Liver (tissue), 9 donors: Measurements from ENCODE around the gene SFXN3. TPM values are rescaled to one million over a fixed set of nuclear protein-coding genes. Genes with fewer than 3 reads are reported as not detected.

Source experiments
- DNase-seq: peaks from one replicate; pipeline ENCODE4 v3.0.0-alpha.2; 2017; ENCODE audit warnings: low spot score
- H3K27ac ChIP-seq, 2 donors: one replicate each; pipeline ENCODE4 v1.7.0; 2013; ENCODE audit warnings: inconsistent platforms in 2 of 2, low read length in 2 of 2, control low read depth in 1 of 2, low read depth in 1 of 2, mild to moderate bottlenecking in 1 of 2
- H3K27me3 ChIP-seq, 4 donors: one replicate each; pipeline versions ENCODE4 v1.6.1 to v1.7.0; 2013; ENCODE audit warnings: low read length in 3 of 4, inconsistent platforms in 1 of 4, mild to moderate bottlenecking in 1 of 4, moderate library complexity in 1 of 4; ENCODE audit not compliant: control insufficient read depth in 4 of 4, insufficient read depth in 4 of 4
- H3K36me3 ChIP-seq, 4 donors: one replicate each; pipeline versions ENCODE4 v1.6.1 to v1.7.0; 2013; ENCODE audit warnings: low read length in 3 of 4, mild to moderate bottlenecking in 3 of 4, low read depth in 1 of 4, moderate library complexity in 1 of 4; ENCODE audit not compliant: control insufficient read depth in 4 of 4, insufficient read depth in 3 of 4
- H3K4me1 ChIP-seq, 4 donors: one replicate each; pipeline versions ENCODE4 v1.6.1 to v1.7.0; 2013; ENCODE audit warnings: low read length in 3 of 4, mild to moderate bottlenecking in 3 of 4, moderate library complexity in 1 of 4; ENCODE audit not compliant: control insufficient read depth in 4 of 4, insufficient read depth in 4 of 4
- H3K4me3 ChIP-seq, 3 donors: one replicate each; pipeline versions ENCODE4 v1.6.1 to v1.7.0; 2013; ENCODE audit warnings: low read length in 3 of 3, control low read depth in 1 of 3, low read depth in 1 of 3, mild to moderate bottlenecking in 1 of 3
- H3K9ac ChIP-seq, 2 donors: one replicate each; pipeline ENCODE4 v1.7.0; 2013; ENCODE audit warnings: low read length in 2 of 2, mild to moderate bottlenecking in 2 of 2, moderate library complexity in 2 of 2, control low read depth in 1 of 2, low read depth in 1 of 2
- H3K9me3 ChIP-seq, 4 donors: one replicate each; pipeline versions ENCODE4 v1.6.1 to v1.7.0; 2013; ENCODE audit warnings: low read length in 3 of 4; ENCODE audit not compliant: control insufficient read depth in 4 of 4
- CTCF ChIP-seq: fragments of 150-350 bp; IDR thresholded peaks from 2 replicates; pipeline ENCODE4 v1.5.1; 2017; ENCODE audit warnings: improper control_type of control experiment, low read depth, low read length; ENCODE audit not compliant: missing input control
- EGR1 ChIP-seq, 2 donors: IDR thresholded peaks; 2 replicates each; pipeline ENCODE4 v1.6.1; 2016 to 2018; ENCODE audit warnings: antibody characterized with exemption in 2 of 2, low read depth in 2 of 2
- FOXA1 ChIP-seq: IDR thresholded peaks from 2 replicates; pipeline ENCODE4 v1.6.1; 2016; ENCODE audit warnings: antibody characterized with exemption
- FOXA2 ChIP-seq: IDR thresholded peaks from 2 replicates; pipeline ENCODE4 v1.6.1; 2016; ENCODE audit warnings: antibody characterized with exemption
- GABPA ChIP-seq, 2 donors: IDR thresholded peaks in 1 of 2; conservative IDR thresholded peaks in 1 of 2; 2 replicates each; pipeline ENCODE4 v1.6.1; 2016; ENCODE audit warnings: antibody characterized with exemption in 2 of 2, mild to moderate bottlenecking in 1 of 2, moderate library complexity in 1 of 2
- HNF4A ChIP-seq, 2 donors: conservative IDR thresholded peaks; 2 replicates each; pipeline ENCODE4 v1.6.1; 2016; ENCODE audit warnings: antibody characterized with exemption in 2 of 2, mild to moderate bottlenecking in 2 of 2
- HNF4G ChIP-seq: IDR thresholded peaks from 2 replicates; pipeline ENCODE4 v1.6.1; 2016; ENCODE audit warnings: antibody characterized with exemption
- JUND ChIP-seq, 2 donors: IDR thresholded peaks; 2 replicates each; pipeline ENCODE4 v1.6.1; 2016; ENCODE audit warnings: antibody characterized with exemption in 2 of 2
- MAX ChIP-seq: IDR thresholded peaks from 2 replicates; pipeline ENCODE4 v1.6.1; 2016; ENCODE audit warnings: antibody characterized with exemption
- NR2F2 ChIP-seq: IDR thresholded peaks from 2 replicates; pipeline ENCODE4 v1.6.1; 2016; ENCODE audit warnings: antibody characterized with exemption
- RAD21 ChIP-seq, 2 donors: IDR thresholded peaks; 2 replicates each; pipeline ENCODE4 v1.6.1; 2016; ENCODE audit warnings: antibody characterized with exemption in 2 of 2, mild to moderate bottlenecking in 2 of 2
- REST ChIP-seq: IDR thresholded peaks from 2 replicates; pipeline ENCODE4 v1.6.1; 2016; ENCODE audit warnings: antibody characterized with exemption, mild to moderate bottlenecking
- RXRA ChIP-seq, 2 donors: IDR thresholded peaks; 2 replicates each; pipeline ENCODE4 v1.6.1; 2017 to 2018; ENCODE audit warnings: antibody characterized with exemption in 2 of 2, mild to moderate bottlenecking in 1 of 2
- SP1 ChIP-seq: IDR thresholded peaks from 2 replicates; pipeline ENCODE4 v1.6.1; 2018; ENCODE audit warnings: antibody characterized with exemption, mild to moderate bottlenecking
- TAF1 ChIP-seq: conservative IDR thresholded peaks from 2 replicates; pipeline ENCODE4 v1.6.1; 2016; ENCODE audit warnings: antibody characterized with exemption, mild to moderate bottlenecking
- YY1 ChIP-seq: IDR thresholded peaks from 2 replicates; pipeline ENCODE4 v1.6.1; 2016; ENCODE audit warnings: antibody characterized with exemption, mild to moderate bottlenecking
- ZBTB33 ChIP-seq: IDR thresholded peaks from 2 replicates; pipeline ENCODE4 v1.6.1; 2016; ENCODE audit warnings: antibody characterized with exemption
- WGBS: extraction: QIAGEN DNeasy Blood & Tissue Kit; methylation state at CpG from one replicate; pipeline ENCODE4 v1.1.7; 2013; 5-methylcytosine and 5-hydroxymethylcytosine counted together
- polyA plus RNA-seq, 2 donors: library from polyadenylated mRNA; stranded (reverse) in 1 of 2; unstranded in 1 of 2; fragments of 200-250 nt in 1 of 2; fragments of >200 nt in 1 of 2; fragmentation: Nextera tagmentation in 1 of 2; extraction: Ambion mirVana in 1 of 2; gene quantifications; one replicate each; pipeline versions ENCODE4 v1.2.1 to v1.2.3, GENCODE V29; 2013 to 2015
- total RNA-seq, 2 donors: library from RNA; depleted of rRNA; stranded (reverse); fragments of >200 nt; gene quantifications; one replicate each; pipeline ENCODE4 v1.2.3, GENCODE V29; 2014
- TF ChIP-seq, protein P1 (sequence below): IDR thresholded peaks from 2 replicates; pipeline ENCODE4 v1.6.1; 2016; ENCODE audit warnings: antibody characterized with exemption
- donor health status: healthy.
- donor health status: healthy.
- donor health status: healthy.
- donor health status: healthy.
- donor health status: healthy.

SFXN3 gene
- total and polyA plus RNA-seq, 4 donors: 1.7 to 11.1 (median 6.3) TPM

DNA sequence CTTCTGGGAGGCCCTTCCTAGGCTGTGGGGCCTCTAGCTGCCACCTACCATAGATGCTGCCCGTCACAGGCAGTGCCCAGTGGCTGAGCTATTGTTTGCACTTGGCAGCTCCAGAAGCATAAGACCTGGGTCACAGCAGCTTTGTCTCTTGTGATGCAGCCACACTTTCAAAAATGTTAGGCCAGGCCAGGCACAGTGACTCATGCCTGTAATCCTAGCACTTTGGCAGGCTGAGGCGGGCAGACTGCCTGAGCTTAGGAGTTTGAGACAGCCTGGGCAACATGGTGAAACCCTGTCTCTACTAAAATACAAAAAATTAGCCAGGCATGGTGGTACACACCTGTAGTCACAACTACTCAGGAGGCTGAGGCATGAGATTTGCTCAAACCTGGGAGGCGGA, 21.3 kb downstream of the SFXN3 start:
- 98% methylated on average over 3 of the region's 3 CpGs for WGBS
- Histone ChIP-seq H3K4me1 (peaks cover 0 to 11% (median 5%) of the 10 kb centered on the region in 4 donors), H3K4me3 (no peak overlapping the region), H3K36me3 (no peaks in the 10 kb centered on the region), H3K9ac (no peak overlapping the region), H3K27ac (no peak overlapping the region), H3K27me3 (peaks cover 0 to 6% (median 2%) of the 10 kb centered on the region in 4 donors), H3K9me3 (no peaks in the 10 kb centered on the region)
- no peak for DNase-seq
- TF ChIP-seq CTCF: no peak
- no peak for TF ChIP-seq TAF1
- TF ChIP-seq REST: no peak
- no peak for TF ChIP-seq MAX
- no peak for TF ChIP-seq JUND (IDR thresholded peaks at IDR 0.05)
- TF ChIP-seq SP1: no peak
- TF ChIP-seq NR2F2: no peak
- TF ChIP-seq RAD21 (IDR thresholded peaks at IDR 0.05): no peak
- no peak for TF ChIP-seq YY1
- TF ChIP-seq HNF4A (conservative IDR thresholded peaks at IDR 0.05): no peak
- TF ChIP-seq GABPA (IDR thresholded peaks at IDR 0.05 in 1 of 2, conservative IDR thresholded peaks at IDR 0.05 in 1 of 2): no peak
- TF ChIP-seq ZBTB33: no peak
- no peak for TF ChIP-seq EGR1 (IDR thresholded peaks at IDR 0.05; ENCODE audit: low read depth in 2 of 2)
- no peak for TF ChIP-seq FOXA2
- no peak for TF ChIP-seq RXRA (IDR thresholded peaks at IDR 0.05)
- no peak for TF ChIP-seq HNF4G
- TF ChIP-seq, protein P1, sequence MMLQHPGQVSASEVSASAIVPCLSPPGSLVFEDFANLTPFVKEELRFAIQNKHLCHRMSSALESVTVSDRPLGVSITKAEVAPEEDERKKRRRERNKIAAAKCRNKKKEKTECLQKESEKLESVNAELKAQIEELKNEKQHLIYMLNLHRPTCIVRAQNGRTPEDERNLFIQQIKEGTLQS: no peak
- TF ChIP-seq FOXA1: no peak
